Endothelial cell of hepatic sinusoid (primary cell): ENCODE results near the gene SUMO2.
"Not testable (repeated sequence)": the region's sequence is repeated elsewhere in the genome, so short reads cannot be mapped to it uniquely, and the experiment has no call there.

Experiments
- in situ Hi-C: cut with HindIII; loops from 2 replicates; pipeline ENCODE4 v1.10.0; 2017; ENCODE audit warnings: low sequenced_read_pairs

SUMO2 gene

GRCh38 chr17:75182319-75182568, 515 bp downstream of the SUMO2 start:
- in situ Hi-C loops, result no loop called here

GRCh38 chr17:75181608-75182318, 996 bp downstream of the SUMO2 start:
- in situ Hi-C loops, result no loop called here

- in situ Hi-C loops, result no loop called here
These were observed 1.6 kb downstream of the SUMO2 start for GRCh38 chr17:75181110-75181509.

- in situ Hi-C loops, result no loop called here
These were observed 4.3 kb downstream of the SUMO2 start for GRCh38 chr17:75178453-75178852.

- in situ Hi-C loops, result no loop called here
These were observed 6.1 kb downstream of the SUMO2 start for GRCh38 chr17:75176625-75177024.

GRCh38 chr17:75174996-75175395, 7.8 kb downstream of the SUMO2 start:
- in situ Hi-C loops, result no loop called here

- in situ Hi-C loops, result no loop called here
These were observed 9.2 kb downstream of the SUMO2 start for GRCh38 chr17:75173526-75173925.

- in situ Hi-C loops, result no loop called here
These were observed 13.8 kb downstream of the SUMO2 start for GRCh38 chr17:75168998-75169397.

- in situ Hi-C loops, result not testable (repeated sequence)
These were observed 18.2 kb downstream of the SUMO2 start for GRCh38 chr17:75164606-75165005.

- in situ Hi-C loops, result no loop called here
These were observed 19.7 kb downstream of the SUMO2 start for GRCh38 chr17:75163074-75163473.

GRCh38 chr17:75160211-75160610, 22.5 kb downstream of the SUMO2 start:
- in situ Hi-C loops, result no loop called here

GRCh38 chr17:75159196-75160031, 23.3 kb downstream of the SUMO2 start:
- in situ Hi-C loops, result no loop called here

GRCh38 chr17:75158480-75158879, 24.3 kb downstream of the SUMO2 start:
- in situ Hi-C loops, result not testable (repeated sequence)

GRCh38 chr17:75155191-75155601, 27.6 kb downstream of the SUMO2 start:
- in situ Hi-C loops, result no loop called here

GRCh38 chr17:75154195-75155106, 28.3 kb downstream of the SUMO2 start, which contains the start of gene JPT1:
TSS of gene JPT1 (minus strand) at chr17:75154512. CDS start at chr17:75154397, 115 bp downstream.
- in situ Hi-C loops, result no loop called here

- in situ Hi-C loops, result no loop called here
These were observed 29.0 kb downstream of the SUMO2 start for GRCh38 chr17:75153780-75154194.

- in situ Hi-C loops, result no loop called here
These were observed 29.6 kb downstream of the SUMO2 start for GRCh38 chr17:75152922-75153779.

- in situ Hi-C loops, result no loop called here
These were observed 30.2 kb downstream of the SUMO2 start for GRCh38 chr17:75152523-75152921.

GRCh38 chr17:75151930-75152329, 30.8 kb downstream of the SUMO2 start:
- in situ Hi-C loops, result no loop called here

- in situ Hi-C loops, result no loop called here
These were observed 34.7 kb downstream of the SUMO2 start for GRCh38 chr17:75147878-75148546.
